Activated CD8-positive, alpha-beta memory T cell treated with anti-CD3 and anti-CD28 coated beads, Interleukin-2, amount 10 ng/mL, durations not matched to agents 7 days and 5 days (primary cell): ENCODE results near the gene KIF21A. TPM values are rescaled to one million over a fixed set of nuclear protein-coding genes. Genes with fewer than 3 reads are reported as not detected.

ENCODE experiments used
- ATAC-seq: fragments of 150-1000 bp; cut with Tn5 transposase; one replicate; pipeline ENCODE4 v1.10.0; 2021; ENCODE audit warnings: moderate library complexity
- CTCF ChIA-PET: fragments of 350-600 bp; sonication (Branson Sonifier 250); formaldehyde crosslinking; loops from one replicate; lab custom pipeline; 2021; ENCODE audit warnings: antibody characterized with exemption; lab: Charles Lee
- DNase-seq: peaks from one replicate; pipeline ENCODE4 v3.0.0-alpha.2; 2020
- H3K27ac Mint-ChIP-seq: one replicate; pipeline ENCODE4 v1.8.0; 2021; ENCODE audit warnings: mild to moderate bottlenecking, mixed read lengths
- H3K27me3 Mint-ChIP-seq: one replicate; pipeline ENCODE4 v1.8.0; 2021; ENCODE audit warnings: mixed read lengths
- H3K36me3 Mint-ChIP-seq: one replicate; pipeline ENCODE4 v1.8.0; 2021; ENCODE audit warnings: mild to moderate bottlenecking, mixed read lengths
- H3K4me1 Mint-ChIP-seq: one replicate; pipeline ENCODE4 v1.8.0; 2021; ENCODE audit warnings: mixed read lengths
- H3K4me3 Mint-ChIP-seq: one replicate; pipeline ENCODE4 v1.8.0; 2021; ENCODE audit warnings: mild to moderate bottlenecking, moderate library complexity, mixed read lengths
- H3K9me3 Mint-ChIP-seq: one replicate; pipeline ENCODE4 v1.8.0; 2022; ENCODE audit warnings: low read depth, mixed read lengths
- total RNA-seq, 2 experiments: library from RNA; stranded (reverse); gene quantifications; one replicate each; pipeline ENCODE4 v1.2.3, GENCODE V29; 2021

Gene KIF21A
- total RNA-seq, 2 experiments from 2014 or later: 22.8 to 33.6 TPM

GRCh38 chr12:39344926-39345325 is 98.0 kb downstream of the KIF21A start:
- peaks cover 27% of the 10 kb centered on the region for H3K36me3 Mint-ChIP-seq

GRCh38 chr12:39343665-39344064 is 99.3 kb downstream of the KIF21A start:
- Mint-ChIP-seq H3K27me3 (no peaks in the 10 kb centered on the region), H3K9me3 (no peaks in the 10 kb centered on the region), H3K36me3 (peaks cover 27% of the 10 kb centered on the region), H3K4me1 (peaks cover 6% of the 10 kb centered on the region), H3K27ac (no peak overlapping the region), H3K4me3 (no peak overlapping the region)
- DNase-seq (no peak), ATAC-seq (no peak)
- CTCF ChIA-PET: no interaction called here

More at GRCh38 chr12:39344926-39345325, 98.0 kb downstream of the KIF21A start:
- H3K4me1 Mint-ChIP-seq: peaks cover 6% of the 10 kb centered on the region
- no peak overlapping the region for H3K27ac Mint-ChIP-seq
- no peaks in the 10 kb centered on the region for H3K9me3 Mint-ChIP-seq
- DNase-seq (no peak), ATAC-seq (no peak)
- CTCF ChIA-PET: no interaction called here
- H3K27me3 Mint-ChIP-seq: no peaks in the 10 kb centered on the region
- no peak overlapping the region for H3K4me3 Mint-ChIP-seq

GRCh38 chr12:39341761-39342160 is 101.2 kb downstream of the KIF21A start:
- H3K27me3 Mint-ChIP-seq: no peaks in the 10 kb centered on the region
- H3K4me3 Mint-ChIP-seq: no peak overlapping the region
- ATAC-seq (no peak), DNase-seq (no peak)
- H3K4me1 Mint-ChIP-seq: peaks cover 6% of the 10 kb centered on the region
- CTCF ChIA-PET: interaction anchor here (1.7 kb wide), 1 partner anchor 23 kb away, joined by 7 read pairs; no protein-coding TSS in a partner anchor
- H3K27ac Mint-ChIP-seq: no peak overlapping the region
- H3K36me3 Mint-ChIP-seq: peaks cover 25% of the 10 kb centered on the region
- no peaks in the 10 kb centered on the region for H3K9me3 Mint-ChIP-seq

GRCh38 chr12:39341179-39341578 is 101.7 kb downstream of the KIF21A start:
- DNase-seq (no peak), ATAC-seq (no peak)
- H3K27me3 Mint-ChIP-seq: no peaks in the 10 kb centered on the region
- CTCF ChIA-PET: interaction anchor here (1.7 kb wide), 1 partner anchor 23 kb away, joined by 7 read pairs; no protein-coding TSS in a partner anchor
- H3K4me3 Mint-ChIP-seq: no peak overlapping the region
- no peak overlapping the region for H3K27ac Mint-ChIP-seq
- peaks cover 25% of the 10 kb centered on the region for H3K36me3 Mint-ChIP-seq
- H3K9me3 Mint-ChIP-seq: no peaks in the 10 kb centered on the region
- H3K4me1 Mint-ChIP-seq: peaks cover 6% of the 10 kb centered on the region

GRCh38 chr12:39332661-39333175 is 110.2 kb downstream of the KIF21A start:
- CTCF ChIA-PET: interaction anchor here (2.0 kb wide), 1 partner anchor 15 kb away, joined by 6 read pairs; no protein-coding TSS in a partner anchor

GRCh38 chr12:39331539-39332261 is 111.2 kb downstream of the KIF21A start:
- Mint-ChIP-seq H3K9me3 (no peaks in the 10 kb centered on the region), H3K27me3 (no peaks in the 10 kb centered on the region), H3K4me1 (peaks cover 21% of the 10 kb centered on the region), H3K4me3 (no peak overlapping the region), H3K27ac (peak overlapping the region; percentile 75), H3K36me3 (peaks cover 36% of the 10 kb centered on the region)
- ATAC-seq: peak; percentile 60
- CTCF ChIA-PET: interaction anchor here (2.0 kb wide), 1 partner anchor 13 kb away, joined by 6 read pairs; no protein-coding TSS in a partner anchor
- no peak for DNase-seq

More at GRCh38 chr12:39332661-39333175, 110.2 kb downstream of the KIF21A start:
- Mint-ChIP-seq H3K36me3 (peaks cover 38% of the 10 kb centered on the region), H3K4me1 (peaks cover 21% of the 10 kb centered on the region), H3K4me3 (no peak overlapping the region), H3K27ac (no peak overlapping the region), H3K9me3 (no peaks in the 10 kb centered on the region), H3K27me3 (no peaks in the 10 kb centered on the region)
- ATAC-seq (no peak), DNase-seq (no peak)

- CTCF ChIA-PET: no interaction called here
- no peak for ATAC-seq
- H3K4me1 Mint-ChIP-seq: peaks cover 21% of the 10 kb centered on the region
Observed at GRCh38 chr12:39329876-39330275, 113.0 kb downstream of the KIF21A start.

GRCh38 chr12:39329018-39329417 is 113.9 kb downstream of the KIF21A start:
- CTCF ChIA-PET: no interaction called here
- Mint-ChIP-seq H3K4me1 (peaks cover 21% of the 10 kb centered on the region), H3K27me3 (no peaks in the 10 kb centered on the region), H3K9me3 (no peaks in the 10 kb centered on the region), H3K36me3 (peaks cover 38% of the 10 kb centered on the region), H3K27ac (no peak overlapping the region), H3K4me3 (no peak overlapping the region)
- ATAC-seq: no peak
- DNase-seq: no peak

More at GRCh38 chr12:39329876-39330275, 113.0 kb downstream of the KIF21A start:
- H3K27me3 Mint-ChIP-seq: no peaks in the 10 kb centered on the region
- H3K4me3 Mint-ChIP-seq: no peak overlapping the region
- no peak for DNase-seq
- no peak overlapping the region for H3K27ac Mint-ChIP-seq
- H3K36me3 Mint-ChIP-seq: peaks cover 40% of the 10 kb centered on the region
- no peaks in the 10 kb centered on the region for H3K9me3 Mint-ChIP-seq

- no peak for DNase-seq
- CTCF ChIA-PET: interaction anchor here (1.3 kb wide), 1 partner anchor 10 kb away, joined by 4 read pairs; no protein-coding TSS in a partner anchor
- peaks cover 21% of the 10 kb centered on the region for H3K4me1 Mint-ChIP-seq
- H3K27ac Mint-ChIP-seq: no peak overlapping the region
- no peaks in the 10 kb centered on the region for H3K27me3 Mint-ChIP-seq
- no peaks in the 10 kb centered on the region for H3K9me3 Mint-ChIP-seq
- H3K4me3 Mint-ChIP-seq: no peak overlapping the region
- H3K36me3 Mint-ChIP-seq: peaks cover 37% of the 10 kb centered on the region
- ATAC-seq: no peak
Observed at GRCh38 chr12:39327965-39328364, 115.0 kb downstream of the KIF21A start.

- H3K27ac Mint-ChIP-seq: no peak overlapping the region
- no peaks in the 10 kb centered on the region for H3K27me3 Mint-ChIP-seq
- DNase-seq (no peak), ATAC-seq (no peak)
- no peak overlapping the region for H3K4me3 Mint-ChIP-seq
- H3K9me3 Mint-ChIP-seq: no peaks in the 10 kb centered on the region
- H3K4me1 Mint-ChIP-seq: peaks cover 17% of the 10 kb centered on the region
- H3K36me3 Mint-ChIP-seq: peaks cover 33% of the 10 kb centered on the region
- CTCF ChIA-PET: interaction anchor here (1.3 kb wide), 1 partner anchor 10 kb away, joined by 4 read pairs; no protein-coding TSS in a partner anchor
Observed at GRCh38 chr12:39327510-39327909, 115.4 kb downstream of the KIF21A start.

- no peak overlapping the region for H3K4me3 Mint-ChIP-seq
- peaks cover 3% of the 10 kb centered on the region for H3K36me3 Mint-ChIP-seq
- H3K9me3 Mint-ChIP-seq: no peaks in the 10 kb centered on the region
- CTCF ChIA-PET: interaction anchor here (0.9 to 3.0 kb wide), 5 partner anchors 10 to 667 kb away, joined by 3 to 17 read pairs (median 7); partner anchors contain the start of gene KIF21A
- H3K27me3 Mint-ChIP-seq: no peaks in the 10 kb centered on the region
- peaks cover 3% of the 10 kb centered on the region for H3K4me1 Mint-ChIP-seq
- DNase-seq (no peak), ATAC-seq (no peak)
- no peak overlapping the region for H3K27ac Mint-ChIP-seq
Observed at GRCh38 chr12:39319180-39319579, 123.7 kb downstream of the KIF21A start.

GRCh38 chr12:39314547-39314946 is 128.4 kb downstream of the KIF21A start:
- no peak for ATAC-seq
- peaks cover 3% of the 10 kb centered on the region for H3K4me1 Mint-ChIP-seq
- no peaks in the 10 kb centered on the region for H3K9me3 Mint-ChIP-seq
- DNase-seq: no peak
- CTCF ChIA-PET: no interaction called here
- H3K4me3 Mint-ChIP-seq: no peak overlapping the region
- no peaks in the 10 kb centered on the region for H3K27me3 Mint-ChIP-seq
- peaks cover 6% of the 10 kb centered on the region for H3K36me3 Mint-ChIP-seq
- no peak overlapping the region for H3K27ac Mint-ChIP-seq

- CTCF ChIA-PET: interaction anchor here (3.5 kb wide), 1 partner anchor 9 kb away, joined by 9 read pairs; no protein-coding TSS in a partner anchor
- no peak overlapping the region for H3K4me3 Mint-ChIP-seq
Observed at GRCh38 chr12:39309516-39309915, 133.4 kb downstream of the KIF21A start.

More at GRCh38 chr12:39309516-39309915, 133.4 kb downstream of the KIF21A start:
- no peaks in the 10 kb centered on the region for H3K4me1 Mint-ChIP-seq
- ATAC-seq: no peak
- peaks cover 21% of the 10 kb centered on the region for H3K36me3 Mint-ChIP-seq
- no peak overlapping the region for H3K27ac Mint-ChIP-seq
- no peak for DNase-seq
- H3K9me3 Mint-ChIP-seq: no peaks in the 10 kb centered on the region
- H3K27me3 Mint-ChIP-seq: no peaks in the 10 kb centered on the region
